Activated naive CD4-positive, alpha-beta T cell treated with anti-CD3 and anti-CD28 coated beads, Interleukin-2, amount 50 U/mL, for 72 hours (primary cell): ENCODE results near the gene MRPL49. TPM values are rescaled to one million over a fixed set of nuclear protein-coding genes. Genes with fewer than 3 reads are reported as not detected.
A peak's percentile ranks its signal among the peaks of the same experiment; 100 is the strongest.
"Not testable (repeated sequence)": the region's sequence is repeated elsewhere in the genome, so short reads cannot be mapped to it uniquely, and the experiment has no call there.

ENCODE experiments used
- ATAC-seq, 2 donors: fragments of 150-1000 bp; cut with Tn5 transposase; 2 replicates each; pipeline ENCODE4 v1.10.0; 2021; ENCODE audit warnings: mild to moderate bottlenecking in 2 of 2, moderate library complexity in 2 of 2
- DNase-seq, 2 donors: peaks; one replicate each; pipeline ENCODE4 v3.0.0; 2021 to 2022; ENCODE audit warnings: low spot score in 2 of 2
- H3K27ac Mint-ChIP-seq, 2 donors: one replicate each; pipeline ENCODE4 v1.8.0; 2022; ENCODE audit warnings: mild to moderate bottlenecking in 2 of 2, mixed read lengths in 2 of 2
- H3K36me3 Mint-ChIP-seq, 2 donors: one replicate each; pipeline ENCODE4 v1.8.0; 2022; ENCODE audit warnings: mixed read lengths in 2 of 2
- H3K9me3 Mint-ChIP-seq, 2 donors: one replicate each; pipeline ENCODE4 v1.8.0; 2022; ENCODE audit warnings: mixed read lengths in 2 of 2
- total RNA-seq, 2 donors: library from RNA; stranded (reverse); gene quantifications; one replicate each; pipeline ENCODE4 v1.2.3, GENCODE V29; 2022

The MRPL49 gene
- total RNA-seq, 2 donors from 2014 or later: 55.3 to 92.6 TPM

- no peak for ATAC-seq
- H3K36me3 Mint-ChIP-seq: no peaks in the 10 kb centered on the region
- peak overlapping the region in 1 of 2 donors; percentile 25 for H3K27ac Mint-ChIP-seq
These were observed 43.5 kb downstream of the MRPL49 start for GRCh38 chr11:65165410-65166317.

GRCh38 chr11:65166893-65167292 lies 44.8 kb downstream of the MRPL49 start:
- ATAC-seq: no peak
- Mint-ChIP-seq H3K36me3 (no peaks in the 10 kb centered on the region), H3K27ac (no peak overlapping the region)

More at GRCh38 chr11:65165410-65166317, 43.5 kb downstream of the MRPL49 start:
- H3K9me3 Mint-ChIP-seq: no peaks in the 10 kb centered on the region
- no peak for DNase-seq

GRCh38 chr11:65167656-65168055 lies 45.5 kb downstream of the MRPL49 start:
- ATAC-seq (no peak), DNase-seq (no peak)
- Mint-ChIP-seq H3K9me3 (no peaks in the 10 kb centered on the region), H3K36me3 (no peaks in the 10 kb centered on the region), H3K27ac (no peak overlapping the region)

More at GRCh38 chr11:65166893-65167292, 44.8 kb downstream of the MRPL49 start:
- no peak for DNase-seq
- no peaks in the 10 kb centered on the region for H3K9me3 Mint-ChIP-seq

- no peak for DNase-seq
- peak; percentile 43 to 72 for ATAC-seq
- Mint-ChIP-seq H3K9me3 (no peaks in the 10 kb centered on the region), H3K36me3 (no peaks in the 10 kb centered on the region), H3K27ac (peak overlapping the region; percentile 80)
These were observed 47.1 kb downstream of the MRPL49 start for GRCh38 chr11:65169164-65169641.

GRCh38 chr11:65170058-65170534 lies 48.0 kb downstream of the MRPL49 start, which contains the start of gene SPDYC:
Gene SPDYC, plus strand, starts transcription at chr11:65170233. Its CDS starts 1,125 bp downstream, at chr11:65171358.
- H3K27ac Mint-ChIP-seq: peak within 1 kb of the TSS; percentile 80
- no peak for DNase-seq
- H3K36me3 Mint-ChIP-seq: no peaks in the 10 kb centered on the region
- ATAC-seq: no peak
- no peaks in the 10 kb centered on the region for H3K9me3 Mint-ChIP-seq

- no peak for ATAC-seq
- no peak for DNase-seq
- H3K9me3 Mint-ChIP-seq: no peaks in the 10 kb centered on the region
- H3K27ac Mint-ChIP-seq: no peak overlapping the region
- no peaks in the 10 kb centered on the region for H3K36me3 Mint-ChIP-seq
These were observed 50.5 kb downstream of the MRPL49 start for GRCh38 chr11:65172600-65172999.

- not testable (repeated sequence) for H3K27ac Mint-ChIP-seq, DNase-seq, ATAC-seq, H3K36me3 Mint-ChIP-seq, H3K9me3 Mint-ChIP-seq
These were observed 52.5 kb downstream of the MRPL49 start for GRCh38 chr11:65174571-65175010.

Other genes starting within 250 kb of the MRPL49 start
- 100 to 1,000 TPM in 1 of 2 donors, 10 to 100 TPM in 1; 93.1 to 123 TPM for gene EHD1, start 243.7 kb upstream of the MRPL49 start, total RNA-seq
- gene ATG2A, start 205.1 kb upstream of the MRPL49 start, total RNA-seq: 10 to 100 TPM; 21.2 to 26.8 TPM
- 10 to 100 TPM in 1 of 2 donors, 1 to 10 TPM in 1; 2.8 to 29.9 TPM for gene PPP2R5B, start 197.6 kb upstream of the MRPL49 start, total RNA-seq
- not detected for gene GPHA2, start 186.4 kb upstream of the MRPL49 start, total RNA-seq
- under 1 TPM in 1 of 2 donors, not detected in 1; 0.45 TPM for gene MAJIN, start 150.2 kb upstream of the MRPL49 start, total RNA-seq
- gene BATF2, start 125.3 kb upstream of the MRPL49 start, total RNA-seq: not detected
- gene ARL2, start 108.2 kb upstream of the MRPL49 start, total RNA-seq: 10 to 100 TPM; 82.6 to 96.1 TPM
- 10 to 100 TPM; 12.5 to 14.5 TPM for gene SNX15, start 94.9 kb upstream of the MRPL49 start, total RNA-seq
- 10 to 100 TPM in 1 of 2 donors, 1 to 10 TPM in 1; 8.9 to 33.3 TPM for gene SAC3D1, start 81.1 kb upstream of the MRPL49 start, total RNA-seq
- gene NAALADL1, start 63.8 kb upstream of the MRPL49 start, total RNA-seq: 10 to 100 TPM; 14.9 to 23.1 TPM
- 100 to 1,000 TPM; 128 to 203 TPM for gene CDCA5, start 38.3 kb upstream of the MRPL49 start, total RNA-seq
- gene ZFPL1, start 38.1 kb upstream of the MRPL49 start, total RNA-seq: 10 to 100 TPM; 29.9 to 41.3 TPM
- gene VPS51, start 26.1 kb upstream of the MRPL49 start, total RNA-seq: 100 to 1,000 TPM in 1 of 2 donors, 10 to 100 TPM in 1; 60.4 to 101 TPM
- 10 to 100 TPM; 20.5 to 24.3 TPM for gene TM7SF2, start 10.4 kb upstream of the MRPL49 start, total RNA-seq
- 1 to 10 TPM; 5.6 to 10.0 TPM for gene ZNHIT2, start 4.6 kb upstream of the MRPL49 start, total RNA-seq
- 1,000 to 10,000 TPM in 1 of 2 donors, 100 to 1,000 TPM in 1; 983 to 1,040 TPM for gene FAU, start 187 bp upstream of the MRPL49 start, total RNA-seq
- gene SYVN1, start 12.2 kb downstream of the MRPL49 start, total RNA-seq: 10 to 100 TPM; 30.2 to 31.6 TPM
- gene SPDYC, start 47.9 kb downstream of the MRPL49 start, total RNA-seq: not detected
- gene CAPN1, start 59.6 kb downstream of the MRPL49 start, total RNA-seq: 100 to 1,000 TPM; 119 to 137 TPM
- 10 to 100 TPM; 66.8 to 69.9 TPM for gene POLA2, start 139.6 kb downstream of the MRPL49 start, total RNA-seq
- gene CDC42EP2, start 192.5 kb downstream of the MRPL49 start, total RNA-seq: 1 to 10 TPM; 3.5 to 3.9 TPM
- 10 to 100 TPM; 75.3 to 79.4 TPM for gene DPF2, start 211.5 kb downstream of the MRPL49 start, total RNA-seq
- 1 to 10 TPM in 1 of 2 donors, under 1 TPM in 1; 0.76 to 4.0 TPM for gene TIGD3, start 232.4 kb downstream of the MRPL49 start, total RNA-seq